AG04450 (cell line): Measurements from ENCODE around the gene FUOM. TPM values are rescaled to one million over a fixed set of nuclear protein-coding genes. Genes with fewer than 3 reads are reported as not detected.

Experiments
- CTCF ChIA-PET: fragments of 300-600, 350-600 bp; formaldehyde crosslinking; extraction: SDS; loops from one replicate; lab custom pipeline; 2022; ENCODE audit warnings: antibody characterized with exemption, inconsistent platforms; lab: Charles Lee
- POLR2A ChIA-PET: fragments of 350-600 bp; formaldehyde crosslinking; extraction: SDS; loops from one replicate; lab custom pipeline; 2021; ENCODE audit warnings: antibody characterized with exemption, inconsistent platforms; lab: Yijun Ruan, JAX
- DNase-seq: peaks from one replicate; pipeline ENCODE4 v3.0.0-alpha.2; 2011; ENCODE audit warnings: low read depth, low spot score
- H3K27ac ChIP-seq: one replicate; pipeline ENCODE4 v1.5.1; 2012; ENCODE audit warnings: low read depth, low read length, control low read depth
- H3K27me3 ChIP-seq: one replicate; pipeline ENCODE4 v1.6.0; 2012; ENCODE audit warnings: low read length; ENCODE audit not compliant: control insufficient read depth, insufficient read depth
- H3K4me3 ChIP-seq: 2 replicates; pipeline ENCODE4 v1.5.1; 2011; ENCODE audit warnings: mild to moderate bottlenecking, low read depth, low read length, control low read depth
- H3K9me3 ChIP-seq: 2 replicates; pipeline ENCODE4 v1.5.1; 2012; ENCODE audit warnings: low read length; ENCODE audit not compliant: control insufficient read depth, insufficient read depth
- CTCF ChIP-seq: IDR thresholded peaks from 2 replicates; pipeline ENCODE4 v1.5.1; 2011; ENCODE audit warnings: low read depth, low read length, control low read depth, inconsistent platforms
- polyA plus RNA-seq: library from polyadenylated mRNA; depleted of rRNA; stranded (reverse); fragments of >200 nt; gene quantifications from 2 replicates; pipeline ENCODE4 v1.2.3, GENCODE V29; 2011

FUOM gene
- polyA plus RNA-seq, 1 experiment, result 17.8 TPM

- Histone ChIP-seq H3K27me3 (no peaks in the 10 kb centered on the region), H3K27ac (no peak overlapping the region), H3K9me3 (no peaks in the 10 kb centered on the region; the same call in 1 of the 2 replicates), H3K4me3 (no peak overlapping the region)
- TF ChIP-seq CTCF, result no peak
- POLR2A ChIA-PET, result interaction anchor here (1.4 to 1.9 kb wide), 2 partner anchors 10 to 18 kb away, joined by 3 to 4 read pairs; partner anchors contain the start of gene PAOX
- no peak for DNase-seq
- CTCF ChIA-PET, result interaction anchor here (0.5 to 2.5 kb wide), 2 partner anchors 30 to 1151 kb away, joined by 3 to 13 read pairs; no protein-coding TSS in a partner anchor
Measured at GRCh38 chr10:133359972-133360610, 2.3 kb upstream of the FUOM start.

GRCh38 chr10:133359554-133359971 is 1.7 kb upstream of the FUOM start:
- H3K27me3 ChIP-seq, result no peaks in the 10 kb centered on the region
- ChIA-PET CTCF (interaction anchor here (0.5 to 2.5 kb wide), 2 partner anchors 30 to 1151 kb away, joined by 3 to 13 read pairs; no protein-coding TSS in a partner anchor), POLR2A (no interaction called here)
- DNase-seq, result no peak
- no peak overlapping the region for H3K4me3 ChIP-seq
- no peak overlapping the region for H3K27ac ChIP-seq
- H3K9me3 ChIP-seq, result no peaks in the 10 kb centered on the region; the same call in 1 of the 2 replicates
- TF ChIP-seq CTCF, result no peak

GRCh38 chr10:133358925-133359310 is 1.1 kb upstream of the FUOM start:
- CTCF ChIA-PET, result interaction anchor here (2.5 kb wide), 1 partner anchor 29 kb away, joined by 13 read pairs; no protein-coding TSS in a partner anchor
- DNase-seq, result no peak
- POLR2A ChIA-PET, result no interaction called here

GRCh38 chr10:133358162-133358924 is 524 bp upstream of the FUOM start:
- Histone ChIP-seq H3K27ac (no peak overlapping the region), H3K4me3 (no peak overlapping the region), H3K9me3 (no peaks in the 10 kb centered on the region; the same call in 1 of the 2 replicates), H3K27me3 (no peaks in the 10 kb centered on the region)
- POLR2A ChIA-PET, result interaction anchor here (0.6 to 1.2 kb wide), 2 partner anchors 14 to 15 kb away, joined by 3 to 4 read pairs; partner anchors contain the start of gene ECHS1
- TF ChIP-seq CTCF, result no peak
- CTCF ChIA-PET, result interaction anchor here (2.5 kb wide), 1 partner anchor 29 kb away, joined by 13 read pairs; no protein-coding TSS in a partner anchor
- DNase-seq, result no peak

More at GRCh38 chr10:133358925-133359310, 1.1 kb upstream of the FUOM start:
- Histone ChIP-seq H3K27me3 (no peaks in the 10 kb centered on the region), H3K4me3 (no peak overlapping the region), H3K27ac (no peak overlapping the region), H3K9me3 (no peaks in the 10 kb centered on the region; the same call in 1 of the 2 replicates)
- TF ChIP-seq CTCF, result no peak
